H1 (cell line): ENCODE data around the gene KLHL5.

ENCODE experiments used
- BACH1 ChIP-seq: IDR thresholded peaks from 2 replicates; pipeline ENCODE4 v1.6.1; 2012; ENCODE audit warnings: low read length, improper control_type of control experiment
- CBX5 ChIP-seq: fragments of 300-800, 300-1000 bp; sonication (generic); IDR thresholded peaks from 2 replicates; pipeline ENCODE4 v1.7.1; 2016; ENCODE audit warnings: antibody characterized with exemption, low read length, low read depth
- EP300 ChIP-seq, 2 experiments: IDR thresholded peaks; 1 replicate in 1 of 2; 2 replicates in 1 of 2; pipeline ENCODE4 v1.6.1; 2011 to 2012; ENCODE audit warnings: low read depth in 2 of 2, low read length in 2 of 2, mild to moderate bottlenecking in 2 of 2, borderline replicate concordance in 1 of 2, inconsistent platforms in 1 of 2, moderate library complexity in 1 of 2
- POLR2A ChIP-seq, 2 experiments: IDR thresholded peaks; 1 replicate in 1 of 2; 2 replicates in 1 of 2; pipeline ENCODE4 v1.6.1; 2011; ENCODE audit warnings: low read depth in 2 of 2, low read length in 2 of 2, mild to moderate bottlenecking in 2 of 2; ENCODE audit errors: control extremely low read depth in 1 of 2
- RXRA ChIP-seq: IDR thresholded peaks from 2 replicates; pipeline ENCODE4 v1.6.1; 2011; ENCODE audit warnings: low read depth, mild to moderate bottlenecking, low read length, moderate library complexity; ENCODE audit not compliant: insufficient read depth
- SIN3A ChIP-seq, 2 experiments: IDR thresholded peaks in 1 of 2; conservative IDR thresholded peaks in 1 of 2; 2 replicates each; pipeline ENCODE4 v1.6.1; 2011 to 2012; ENCODE audit warnings: low read length in 2 of 2, improper control_type of control experiment in 1 of 2, low read depth in 1 of 2, mild to moderate bottlenecking in 1 of 2
- TBP ChIP-seq: IDR thresholded peaks from 2 replicates; pipeline ENCODE4 v1.6.1; 2011; ENCODE audit warnings: low read depth, low read length, improper control_type of control experiment
- TF ChIP-seq, protein P1 (sequence below): IDR thresholded peaks from 2 replicates; pipeline ENCODE4 v1.6.1; 2012; ENCODE audit warnings: low read length, inconsistent platforms

DNA sequence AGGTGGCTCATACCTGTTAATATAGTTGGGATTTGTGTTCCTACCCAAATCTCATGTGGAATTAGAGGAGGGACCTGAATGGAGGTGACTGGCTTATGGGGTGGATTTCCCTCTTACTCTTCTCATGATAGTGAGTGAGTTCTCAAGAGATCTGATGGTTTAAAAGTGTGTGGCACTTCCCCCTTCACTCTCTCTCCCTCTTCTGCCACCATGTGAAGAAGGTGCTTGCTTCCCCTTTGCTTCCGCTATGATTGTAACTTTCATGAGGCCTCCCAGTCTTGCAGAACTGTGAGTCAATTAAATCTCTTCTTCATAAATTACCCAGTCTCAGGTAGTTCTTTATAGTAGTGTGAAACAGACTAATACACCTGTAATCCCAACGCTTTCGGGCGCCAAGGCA, 92.0 kb downstream of the KLHL5 start:
- TF ChIP-seq SIN3A (conservative IDR thresholded peaks at IDR 0.05 in 1 of 2, IDR thresholded peaks at IDR 0.05 in 1 of 2; ENCODE audit: low read depth in 1 of 2, low read length in 2 of 2) (no peak), RXRA (no peak), CBX5 (no peak), BACH1 (no peak), TBP (no peak), EP300 (IDR thresholded peaks at IDR 0.05; ENCODE audit: borderline replicate concordance in 1 of 2, low read depth in 2 of 2, low read length in 2 of 2) (no peak), POLR2A (IDR thresholded peaks at IDR 0.05; ENCODE audit: control extremely low read depth in 1 of 2, low read depth in 2 of 2, low read length in 2 of 2) (no peak)
- TF ChIP-seq, protein P1, sequence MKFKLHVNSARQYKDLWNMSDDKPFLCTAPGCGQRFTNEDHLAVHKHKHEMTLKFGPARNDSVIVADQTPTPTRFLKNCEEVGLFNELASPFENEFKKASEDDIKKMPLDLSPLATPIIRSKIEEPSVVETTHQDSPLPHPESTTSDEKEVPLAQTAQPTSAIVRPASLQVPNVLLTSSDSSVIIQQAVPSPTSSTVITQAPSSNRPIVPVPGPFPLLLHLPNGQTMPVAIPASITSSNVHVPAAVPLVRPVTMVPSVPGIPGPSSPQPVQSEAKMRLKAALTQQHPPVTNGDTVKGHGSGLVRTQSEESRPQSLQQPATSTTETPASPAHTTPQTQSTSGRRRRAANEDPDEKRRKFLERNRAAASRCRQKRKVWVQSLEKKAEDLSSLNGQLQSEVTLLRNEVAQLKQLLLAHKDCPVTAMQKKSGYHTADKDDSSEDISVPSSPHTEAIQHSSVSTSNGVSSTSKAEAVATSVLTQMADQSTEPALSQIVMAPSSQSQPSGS: no peak
